A673 (cell line): ENCODE measurements around the gene C19orf85.

Experiments
- CTCF ChIP-seq: fragments of 300-800, 200-600 bp; sonication (generic); conservative IDR thresholded peaks from 2 replicates; pipeline ENCODE4 v1.5.1; 2017; ENCODE audit warnings: low read depth, mild to moderate bottlenecking, antibody characterized with exemption, low read length, moderate library complexity, mixed read lengths
- EZH2 ChIP-seq: fragments of 200-600 bp; sonication (generic); IDR thresholded peaks from 2 replicates; pipeline ENCODE4 v1.6.1; 2017; ENCODE audit warnings: borderline replicate concordance, low read depth, mild to moderate bottlenecking, mixed read lengths, antibody characterized with exemption, low read length; ENCODE audit not compliant: poor library complexity, severe bottlenecking

GRCh38 chr19:55454787-55455243 lies 9.7 kb downstream of the C19orf85 start:
- TF ChIP-seq CTCF (peak; percentile 78), EZH2 (no peak)
